Measurements from ENCODE around the gene FAHD1. TPM values are rescaled to one million over a fixed set of nuclear protein-coding genes. Genes with fewer than 3 reads are reported as not detected.
"Not testable (repeated sequence)": the region's sequence is repeated elsewhere in the genome, so short reads cannot be mapped to it uniquely, and the experiment has no call there.

FAHD1 gene
- total and polyA plus RNA-seq, 4 donors: 7.4 to 42.1 (median 12.5) TPM

DNA sequence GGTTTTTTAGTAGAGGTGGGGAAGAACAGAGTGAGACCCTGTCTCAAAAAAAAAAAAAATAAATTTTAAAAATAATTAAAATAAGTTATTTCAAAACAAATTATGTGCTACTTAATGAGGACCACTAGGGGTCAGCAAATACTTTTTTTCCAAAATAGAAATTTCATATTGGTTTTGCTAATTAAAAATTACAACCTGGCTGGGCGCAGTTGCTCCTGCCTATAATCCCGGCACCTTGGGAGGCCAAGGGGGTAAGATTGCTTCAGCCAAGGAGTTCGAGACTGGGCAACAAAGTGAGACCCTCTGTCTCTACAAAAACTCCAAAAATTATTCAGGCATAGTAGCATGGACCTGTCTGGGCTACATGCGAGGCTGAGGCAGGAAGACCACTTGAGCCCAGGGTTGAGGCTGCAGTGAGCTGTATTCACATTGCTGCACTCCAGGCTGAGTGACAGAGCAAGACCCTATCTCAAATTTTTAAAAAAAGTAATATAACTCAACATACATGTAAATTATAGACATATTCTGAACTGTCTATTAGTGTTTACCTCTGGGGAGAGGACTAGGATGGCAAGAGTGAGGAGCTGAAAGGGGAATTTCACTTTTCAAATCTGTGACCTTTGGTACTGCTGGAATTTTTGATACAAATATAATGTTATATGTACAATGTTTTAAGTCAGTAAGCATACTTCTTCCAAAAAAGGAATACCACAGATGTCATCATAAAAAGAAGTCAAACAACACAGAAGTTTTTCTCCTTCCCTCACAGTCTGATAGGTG, 36.9 kb downstream of the FAHD1 start:
- intact Hi-C loops (cut with DNase I): loop anchor here (2.0 to 5.0 kb wide), 2 partner anchors 63 to 65 kb away; no protein-coding TSS in a partner anchor
- Histone ChIP-seq H3K4me1 (ENCODE audit: control insufficient read depth in 1 of 2, insufficient read depth in 2 of 2, low read length in 2 of 2) (no peaks in the 10 kb centered on the region), H3K27ac (ENCODE audit: low read depth in 1 of 2, low read length in 2 of 2) (no peak overlapping the region), H3K27me3 (ENCODE audit: control insufficient read depth in 1 of 2, insufficient read depth in 2 of 2, low read length in 1 of 2) (no peaks in the 10 kb centered on the region), H3K4me3 (ENCODE audit: low read length in 2 of 2) (no peak overlapping the region), H3K36me3 (ENCODE audit: control insufficient read depth in 1 of 2, insufficient read depth in 2 of 2, low read length in 1 of 2) (no peaks in the 10 kb centered on the region), H3K9me3 (ENCODE audit: control insufficient read depth, low read length) (no peaks in the 10 kb centered on the region)
- 9 to 10% methylated on average over 4 of the region's 4 CpGs for WGBS, 2 donors
- ATAC-seq (ENCODE audit: low FRiP score) (no peak), DNase-seq (peak in 1 of 2 donors; percentile 16)

GRCh38 chr16:1865902-1866690, 39.1 kb downstream of the FAHD1 start:
- 65 to 70% methylated on average over 6 of the region's 6 CpGs for WGBS, 2 donors
- Histone ChIP-seq H3K4me1 (ENCODE audit: control insufficient read depth in 1 of 2, insufficient read depth in 2 of 2, low read length in 2 of 2) (no peaks in the 10 kb centered on the region), H3K27me3 (ENCODE audit: control insufficient read depth in 1 of 2, insufficient read depth in 2 of 2, low read length in 1 of 2) (no peaks in the 10 kb centered on the region), H3K27ac (ENCODE audit: low read depth in 1 of 2, low read length in 2 of 2) (no peak overlapping the region), H3K36me3 (ENCODE audit: control insufficient read depth in 1 of 2, insufficient read depth in 2 of 2, low read length in 1 of 2) (no peaks in the 10 kb centered on the region), H3K9me3 (ENCODE audit: control insufficient read depth, low read length) (no peaks in the 10 kb centered on the region), H3K4me3 (ENCODE audit: low read length in 2 of 2) (no peak overlapping the region)
- ATAC-seq (ENCODE audit: low FRiP score) (no peak), DNase-seq (peak in 1 of 2 donors; percentile 54)
- intact Hi-C loops (cut with DNase I): loop anchor here in 1 of 2 donors (2.0 kb wide), 1 partner anchor 63 kb away; no protein-coding TSS in a partner anchor

- no peak overlapping the region for H3K27ac ChIP-seq (ENCODE audit: low read depth in 1 of 2, low read length in 2 of 2)
- intact Hi-C loops (cut with DNase I): no loop called here
- H3K27me3 ChIP-seq (ENCODE audit: control insufficient read depth in 1 of 2, insufficient read depth in 2 of 2, low read length in 1 of 2): no peaks in the 10 kb centered on the region
- H3K4me3 ChIP-seq (ENCODE audit: low read length in 2 of 2): no peak overlapping the region
- no peaks in the 10 kb centered on the region for H3K36me3 ChIP-seq (ENCODE audit: control insufficient read depth in 1 of 2, insufficient read depth in 2 of 2, low read length in 1 of 2)
- DNase-seq (peak in 1 of 2 donors; percentile 25), ATAC-seq (ENCODE audit: low FRiP score) (no peak)
- H3K9me3 ChIP-seq (ENCODE audit: control insufficient read depth, low read length): no peaks in the 10 kb centered on the region
- 51 to 53% methylated on average over 9 of the region's 9 CpGs for WGBS, 2 donors
- no peaks in the 10 kb centered on the region for H3K4me1 ChIP-seq (ENCODE audit: control insufficient read depth in 1 of 2, insufficient read depth in 2 of 2, low read length in 2 of 2)
These were observed 43.5 kb downstream of the FAHD1 start for GRCh38 chr16:1870365-1871082.

DNA sequence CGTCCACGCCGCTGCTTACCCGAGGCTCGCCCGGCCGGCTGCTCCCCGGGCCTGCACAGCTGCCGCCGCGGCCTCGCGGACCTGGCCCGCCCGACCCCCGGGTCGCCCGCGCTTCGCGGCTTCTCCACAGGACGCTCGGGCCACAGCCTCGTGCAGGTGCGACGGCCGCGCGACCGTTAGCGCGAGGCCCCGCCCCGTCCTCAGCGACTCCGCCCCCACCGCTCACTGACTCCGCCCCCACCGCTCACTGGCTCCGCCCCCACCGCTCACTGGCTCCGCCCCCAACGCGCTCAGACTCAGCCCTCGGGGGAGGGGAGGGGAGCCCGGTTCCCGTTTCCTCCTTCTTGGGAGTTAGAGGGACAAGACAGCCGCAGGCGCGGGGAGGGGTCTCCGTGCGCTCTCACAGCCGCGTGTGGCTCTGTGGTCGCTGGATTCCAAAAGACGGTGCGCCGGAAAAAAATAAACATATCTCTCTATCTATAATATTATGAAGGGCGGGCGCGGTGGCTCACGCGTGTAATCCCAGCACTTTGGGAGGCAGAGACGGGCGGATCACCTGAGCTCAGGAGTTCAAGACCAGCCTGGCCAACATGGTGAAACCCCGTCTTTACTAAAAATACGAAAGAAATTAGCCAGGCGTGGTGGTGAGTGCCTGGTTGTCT, 45.1 kb downstream of the FAHD1 start, which contains the start of gene MEIOB:
TSS of gene MEIOB (minus strand) at position 191 of the 662 bp plus-strand sequence. CDS start 3,989 bp downstream, outside the sequence.
- Histone ChIP-seq H3K36me3 (ENCODE audit: control insufficient read depth in 1 of 2, insufficient read depth in 2 of 2, low read length in 1 of 2) (no peaks in the 10 kb centered on the region), H3K4me1 (ENCODE audit: control insufficient read depth in 1 of 2, insufficient read depth in 2 of 2, low read length in 2 of 2) (no peaks in the 10 kb centered on the region), H3K4me3 (ENCODE audit: low read length in 2 of 2) (no peak within 1 kb of the TSS), H3K27me3 (ENCODE audit: control insufficient read depth in 1 of 2, insufficient read depth in 2 of 2, low read length in 1 of 2) (no peaks in the 10 kb centered on the region), H3K9me3 (ENCODE audit: control insufficient read depth, low read length) (no peaks in the 10 kb centered on the region), H3K27ac (ENCODE audit: low read depth in 1 of 2, low read length in 2 of 2) (no peak within 1 kb of the TSS)
- peak in 1 of 2 donors; percentile 77 for DNase-seq
- intact Hi-C loops (cut with DNase I): no loop called here
- 3 to 7% methylated on average over 29 to 68 of the region's 68 CpGs for WGBS, 2 donors
- no peak for ATAC-seq (ENCODE audit: low FRiP score)

DNA sequence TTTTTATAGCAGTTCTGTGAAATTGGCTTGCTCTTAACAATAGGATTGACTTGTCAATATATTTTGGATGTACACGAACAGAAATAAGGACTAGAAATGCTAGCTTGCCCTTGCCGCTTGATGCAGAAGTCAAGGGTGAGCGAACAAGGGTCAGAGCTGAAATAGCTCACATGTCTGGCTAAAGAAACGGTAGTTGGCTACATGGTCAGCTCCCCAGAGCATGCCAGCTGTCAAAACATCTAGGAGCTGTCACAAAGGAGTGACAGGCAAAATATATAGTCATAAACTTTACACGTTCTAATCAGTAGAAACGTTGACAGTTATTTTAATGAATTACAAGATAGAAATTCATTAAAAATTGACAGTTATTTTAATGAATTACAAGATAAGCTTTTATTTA, 47.8 kb downstream of the FAHD1 start:
- Histone ChIP-seq H3K27ac (ENCODE audit: low read depth in 1 of 2, low read length in 2 of 2) (no peak overlapping the region), H3K36me3 (ENCODE audit: control insufficient read depth in 1 of 2, insufficient read depth in 2 of 2, low read length in 1 of 2) (no peaks in the 10 kb centered on the region), H3K4me3 (ENCODE audit: low read length in 2 of 2) (no peak overlapping the region), H3K9me3 (ENCODE audit: control insufficient read depth, low read length) (no peaks in the 10 kb centered on the region), H3K27me3 (ENCODE audit: control insufficient read depth in 1 of 2, insufficient read depth in 2 of 2, low read length in 1 of 2) (no peaks in the 10 kb centered on the region), H3K4me1 (ENCODE audit: control insufficient read depth in 1 of 2, insufficient read depth in 2 of 2, low read length in 2 of 2) (no peaks in the 10 kb centered on the region)
- WGBS, 2 donors: 10 to 19% methylated on average over 6 of the region's 6 CpGs
- ATAC-seq (ENCODE audit: low FRiP score) (no peak), DNase-seq (no peak)
- intact Hi-C loops (cut with DNase I): no loop called here

DNA sequence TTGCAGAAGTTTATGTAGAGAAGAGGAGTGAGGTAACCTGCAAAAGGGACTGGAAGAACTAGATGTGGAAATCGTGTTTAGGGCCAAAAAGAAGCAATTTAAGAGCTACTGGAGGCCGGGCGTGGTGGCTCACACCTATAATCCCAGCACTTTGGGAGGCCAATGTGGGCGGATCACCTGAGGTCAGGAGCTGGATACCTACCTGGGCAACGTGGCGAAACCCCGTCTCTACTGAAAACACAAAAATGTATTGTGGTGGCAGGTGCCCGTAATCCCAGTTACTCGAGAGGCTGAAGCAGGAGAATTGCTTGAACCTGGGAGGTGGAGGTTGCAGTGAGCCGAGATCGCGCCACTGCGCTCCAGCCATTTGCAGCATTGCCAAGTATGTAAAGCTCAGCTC, 49.1 kb downstream of the FAHD1 start:
- H3K9me3 ChIP-seq (ENCODE audit: control insufficient read depth, low read length); H3K4me3 ChIP-seq (ENCODE audit: low read length in 2 of 2); H3K27me3 ChIP-seq (ENCODE audit: control insufficient read depth in 1 of 2, insufficient read depth in 2 of 2, low read length in 1 of 2); intact Hi-C loops (cut with DNase I); ATAC-seq (ENCODE audit: low FRiP score); H3K27ac ChIP-seq (ENCODE audit: low read depth in 1 of 2, low read length in 2 of 2); H3K4me1 ChIP-seq (ENCODE audit: control insufficient read depth in 1 of 2, insufficient read depth in 2 of 2, low read length in 2 of 2); H3K36me3 ChIP-seq (ENCODE audit: control insufficient read depth in 1 of 2, insufficient read depth in 2 of 2, low read length in 1 of 2): not testable (repeated sequence)
- 87 to 89% methylated on average over 13 of the region's 13 CpGs for WGBS, 2 donors
- DNase-seq: peak in 1 of 2 donors; percentile 45

- 62 to 72% methylated on average over 7 of the region's 7 CpGs for WGBS, 2 donors
- Histone ChIP-seq H3K36me3 (ENCODE audit: control insufficient read depth in 1 of 2, insufficient read depth in 2 of 2, low read length in 1 of 2) (no peaks in the 10 kb centered on the region), H3K27ac (ENCODE audit: low read depth in 1 of 2, low read length in 2 of 2) (no peak overlapping the region), H3K4me1 (ENCODE audit: control insufficient read depth in 1 of 2, insufficient read depth in 2 of 2, low read length in 2 of 2) (no peaks in the 10 kb centered on the region), H3K27me3 (ENCODE audit: control insufficient read depth in 1 of 2, insufficient read depth in 2 of 2, low read length in 1 of 2) (no peaks in the 10 kb centered on the region), H3K9me3 (ENCODE audit: control insufficient read depth, low read length) (no peaks in the 10 kb centered on the region), H3K4me3 (ENCODE audit: low read length in 2 of 2) (no peak overlapping the region)
- peak in 1 of 2 donors; percentile 9 for DNase-seq
- intact Hi-C loops (cut with DNase I): no loop called here
- no peak for ATAC-seq (ENCODE audit: low FRiP score)
These were observed 49.5 kb downstream of the FAHD1 start for GRCh38 chr16:1876468-1876867.

DNA sequence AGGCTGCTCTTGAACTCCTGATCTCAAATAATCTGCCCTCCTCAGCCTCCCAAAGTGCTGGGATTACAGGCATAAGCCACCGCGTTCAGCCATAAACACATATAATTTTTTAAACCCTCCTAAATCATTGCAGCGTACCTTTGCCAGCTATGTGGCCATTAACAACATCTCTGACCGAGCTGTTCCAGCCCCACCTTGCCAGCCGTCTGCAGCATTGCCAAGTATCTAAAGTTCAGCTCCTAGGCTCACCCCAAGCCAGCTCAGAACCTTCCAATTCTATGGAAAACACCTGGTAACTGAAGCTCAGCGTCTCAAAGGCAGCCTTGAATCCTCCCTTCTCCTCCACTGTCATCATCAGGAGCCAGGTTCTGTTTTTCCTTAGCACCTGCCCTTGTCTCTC, 50.1 kb downstream of the FAHD1 start:
- 49 to 55% methylated on average over 6 of the region's 6 CpGs for WGBS, 2 donors
- ATAC-seq (ENCODE audit: low FRiP score) (no peak), DNase-seq (peak in 1 of 2 donors; percentile 12)
- H3K27ac ChIP-seq (ENCODE audit: low read depth in 1 of 2, low read length in 2 of 2): no peak overlapping the region
- H3K4me3 ChIP-seq (ENCODE audit: low read length in 2 of 2): no peak overlapping the region
- no peaks in the 10 kb centered on the region for H3K36me3 ChIP-seq (ENCODE audit: control insufficient read depth in 1 of 2, insufficient read depth in 2 of 2, low read length in 1 of 2)
- intact Hi-C loops (cut with DNase I): no loop called here
- H3K27me3 ChIP-seq (ENCODE audit: control insufficient read depth in 1 of 2, insufficient read depth in 2 of 2, low read length in 1 of 2): no peaks in the 10 kb centered on the region
- no peaks in the 10 kb centered on the region for H3K4me1 ChIP-seq (ENCODE audit: control insufficient read depth in 1 of 2, insufficient read depth in 2 of 2, low read length in 2 of 2)
- H3K9me3 ChIP-seq (ENCODE audit: control insufficient read depth, low read length): no peaks in the 10 kb centered on the region
